ENCODE results near the gene TNNT3.

DNA sequence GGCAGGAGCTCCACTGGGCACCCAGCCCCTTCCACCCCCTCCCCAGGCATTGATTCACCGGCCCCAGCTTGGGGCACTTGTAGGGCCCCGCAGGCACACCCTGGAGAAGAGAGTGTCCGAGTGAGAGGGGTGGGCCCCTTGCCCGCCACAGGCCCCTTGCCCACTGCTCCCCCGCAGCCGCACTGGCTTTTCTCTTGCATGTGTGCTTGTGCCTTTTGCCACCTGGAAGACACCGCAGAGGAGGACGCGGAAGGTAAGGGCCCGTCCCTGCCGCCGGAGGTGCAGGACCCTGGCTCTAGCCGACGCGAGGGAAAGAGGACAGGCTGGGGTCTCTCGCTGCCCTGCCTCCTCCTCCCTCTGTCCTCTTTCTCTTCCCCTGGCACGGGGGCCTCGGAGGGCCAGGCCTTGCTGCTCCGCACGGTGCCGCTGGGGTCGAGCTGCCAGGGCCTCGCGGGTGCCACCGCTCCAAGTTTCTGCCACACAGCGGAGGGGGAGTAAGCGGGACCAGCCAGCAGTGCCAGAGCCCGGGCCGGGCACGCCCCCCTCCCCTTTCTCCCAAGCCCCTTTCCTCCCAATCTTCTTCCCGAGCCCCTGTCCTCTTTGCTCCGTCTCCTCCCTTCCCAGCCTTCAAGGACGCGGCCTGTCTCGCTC lies 9.5 kb downstream of the TNNT3 start:
- TF ChIP-seq, protein P1, sequence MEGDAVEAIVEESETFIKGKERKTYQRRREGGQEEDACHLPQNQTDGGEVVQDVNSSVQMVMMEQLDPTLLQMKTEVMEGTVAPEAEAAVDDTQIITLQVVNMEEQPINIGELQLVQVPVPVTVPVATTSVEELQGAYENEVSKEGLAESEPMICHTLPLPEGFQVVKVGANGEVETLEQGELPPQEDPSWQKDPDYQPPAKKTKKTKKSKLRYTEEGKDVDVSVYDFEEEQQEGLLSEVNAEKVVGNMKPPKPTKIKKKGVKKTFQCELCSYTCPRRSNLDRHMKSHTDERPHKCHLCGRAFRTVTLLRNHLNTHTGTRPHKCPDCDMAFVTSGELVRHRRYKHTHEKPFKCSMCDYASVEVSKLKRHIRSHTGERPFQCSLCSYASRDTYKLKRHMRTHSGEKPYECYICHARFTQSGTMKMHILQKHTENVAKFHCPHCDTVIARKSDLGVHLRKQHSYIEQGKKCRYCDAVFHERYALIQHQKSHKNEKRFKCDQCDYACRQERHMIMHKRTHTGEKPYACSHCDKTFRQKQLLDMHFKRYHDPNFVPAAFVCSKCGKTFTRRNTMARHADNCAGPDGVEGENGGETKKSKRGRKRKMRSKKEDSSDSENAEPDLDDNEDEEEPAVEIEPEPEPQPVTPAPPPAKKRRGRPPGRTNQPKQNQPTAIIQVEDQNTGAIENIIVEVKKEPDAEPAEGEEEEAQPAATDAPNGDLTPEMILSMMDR (IDR thresholded peaks at IDR 0.05) = no peak
- TF ChIP-seq POLR2AphosphoS5 (IDR thresholded peaks at IDR 0.05) (no peak), POLR2A (IDR thresholded peaks at IDR 0.05) (no peak)
